Measurements from ENCODE around the gene ZNRF3.
"Not testable (repeated sequence)": the region's sequence is repeated elsewhere in the genome, so short reads cannot be mapped to it uniquely, and the experiment has no call there.

The ZNRF3 gene

GRCh38 chr22:28933321-28933720 lies 49.9 kb downstream of the ZNRF3 start:
- DNase-seq (ENCODE audit: low read depth) = no peak

- DNase-seq (ENCODE audit: low read depth) = no peak
Observed at GRCh38 chr22:28934026-28934425, 50.7 kb downstream of the ZNRF3 start.

- DNase-seq (ENCODE audit: low read depth) = no peak
Observed at GRCh38 chr22:28935140-28935539, 51.8 kb downstream of the ZNRF3 start.

GRCh38 chr22:28935713-28936112 lies 52.3 kb downstream of the ZNRF3 start:
- no peak for DNase-seq (ENCODE audit: low read depth)

GRCh38 chr22:28936200-28936599 lies 52.8 kb downstream of the ZNRF3 start:
- DNase-seq (ENCODE audit: low read depth) = no peak

GRCh38 chr22:28937206-28938025 lies 54.0 kb downstream of the ZNRF3 start:
- no peak for DNase-seq (ENCODE audit: low read depth)

- DNase-seq (ENCODE audit: low read depth) = no peak
Observed at GRCh38 chr22:28938286-28938833, 55.0 kb downstream of the ZNRF3 start.

GRCh38 chr22:28939394-28939793 lies 56.0 kb downstream of the ZNRF3 start:
- no peak for DNase-seq (ENCODE audit: low read depth)

- DNase-seq (ENCODE audit: low read depth) = no peak
Observed at GRCh38 chr22:28939932-28940331, 56.6 kb downstream of the ZNRF3 start.

GRCh38 chr22:28940441-28940840 lies 57.1 kb downstream of the ZNRF3 start:
- DNase-seq (ENCODE audit: low read depth) = no peak

GRCh38 chr22:28942333-28942732 lies 59.0 kb downstream of the ZNRF3 start:
- DNase-seq (ENCODE audit: low read depth) = no peak

- no peak for DNase-seq (ENCODE audit: low read depth)
Observed at GRCh38 chr22:28942801-28943500, 59.6 kb downstream of the ZNRF3 start.

- DNase-seq (ENCODE audit: low read depth) = no peak
Observed at GRCh38 chr22:28943501-28943879, 60.1 kb downstream of the ZNRF3 start.

- no peak for DNase-seq (ENCODE audit: low read depth)
Observed at GRCh38 chr22:28947125-28947524, 63.8 kb downstream of the ZNRF3 start.

- DNase-seq (ENCODE audit: low read depth) = no peak
Observed at GRCh38 chr22:28948424-28948823, 65.1 kb downstream of the ZNRF3 start.

GRCh38 chr22:28948860-28949551 lies 65.6 kb downstream of the ZNRF3 start:
- DNase-seq (ENCODE audit: low read depth) = not testable (repeated sequence)

GRCh38 chr22:28949788-28950187 lies 66.4 kb downstream of the ZNRF3 start:
- no peak for DNase-seq (ENCODE audit: low read depth)

GRCh38 chr22:28950617-28951411 lies 67.4 kb downstream of the ZNRF3 start:
- DNase-seq (ENCODE audit: low read depth) = no peak

- no peak for DNase-seq (ENCODE audit: low read depth)
Observed at GRCh38 chr22:28951530-28951929, 68.2 kb downstream of the ZNRF3 start.

- DNase-seq (ENCODE audit: low read depth) = no peak
Observed at GRCh38 chr22:28951969-28952521, 68.7 kb downstream of the ZNRF3 start.

GRCh38 chr22:28952857-28953256 lies 69.5 kb downstream of the ZNRF3 start:
- DNase-seq (ENCODE audit: low read depth) = no peak

Data from stimulated activated CD8-positive, alpha-beta memory T cell treated with anti-CD3 and anti-CD28 coated beads, Interleukin-12 subunit alpha, Interleukin-12 subunit beta, amount 100 ng/mL, for 4 hours (primary cell).